H1 (cell line): ENCODE data around the gene PARD6A. TPM values are rescaled to one million over a fixed set of nuclear protein-coding genes. Genes with fewer than 3 reads are reported as not detected.

Source experiments
- CTBP2 ChIP-seq: IDR thresholded peaks from 2 replicates; pipeline ENCODE4 v1.7.0; 2011; ENCODE audit warnings: borderline replicate concordance, mild to moderate bottlenecking, moderate library complexity, mixed read lengths, low read length; ENCODE audit not compliant: insufficient read depth, insufficient read length
- SIX5 ChIP-seq: IDR thresholded peaks from 2 replicates; pipeline ENCODE4 v1.6.1; 2011; ENCODE audit warnings: mild to moderate bottlenecking, low read depth, low read length
- polyA plus RNA-seq, 7 experiments: library from polyadenylated mRNA; depleted of rRNA in 3 of 7; stranded (reverse) in 5 of 7; unstranded in 2 of 7; fragments of >200 nt in 5 of 7; fragments of 200-250 nt in 2 of 7; gene quantifications; 1 replicate in 5 of 7; 2 replicates in 1 of 7; 4 replicates in 1 of 7; pipeline versions ENCODE4 v1.2.1 to v1.2.3, GENCODE V29; 2011 to 2013; ENCODE audit warnings: missing spikeins in 2 of 7, mixed read lengths in 2 of 7
- total RNA-seq: library from RNA; stranded (reverse); fragmentation: NEBNext Ultra II Directional; extraction: Animal tissue kit (Norgen Biotek cat#: 25700); gene quantifications from 2 replicates; pipeline ENCODE4 v1.2.1, GENCODE V29; 2021

The PARD6A gene
- total and polyA plus RNA-seq, 2 of the 8 experiments (the other 6 are each of a cell fraction or from before 2014, with no cell fraction given): 15.1 to 21.8 TPM

DNA sequence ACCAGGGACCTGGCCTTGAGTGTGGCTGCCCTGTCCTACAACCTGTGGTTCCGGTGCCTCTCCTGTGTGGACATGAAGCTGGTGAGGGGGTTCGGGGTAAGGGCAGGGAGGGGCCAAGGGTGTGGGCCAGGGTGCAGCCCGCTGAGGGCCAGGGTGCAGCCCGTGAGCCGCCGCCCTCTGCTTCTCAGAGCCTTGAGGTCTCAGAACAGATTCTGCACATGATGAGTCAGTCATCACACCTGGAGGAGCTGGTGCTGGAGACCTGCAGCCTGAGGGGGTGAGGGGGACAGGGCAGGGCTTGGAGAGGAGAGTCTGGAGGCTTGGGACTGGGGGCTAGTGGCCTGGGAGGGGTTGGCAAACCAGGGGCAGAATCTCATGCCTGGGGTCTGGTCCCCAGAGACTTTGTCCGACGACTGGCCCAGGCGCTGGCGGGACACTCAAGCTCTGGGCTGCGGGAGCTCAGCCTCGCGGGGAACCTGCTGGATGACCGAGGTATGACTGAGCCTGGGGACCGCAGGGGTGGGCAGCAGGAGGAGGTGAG is 13.6 kb upstream of the PARD6A start (continued):
- TF ChIP-seq CTBP2 (no peak), SIX5 (no peak)
